NCI-H1105 (cell line): ENCODE results near the gene ISG15.

Experiments used
- DNase-seq: peaks from one replicate; lab custom pipeline; 2025; lab: John Stamatoyannopoulos, UW

ISG15 gene

DNA sequence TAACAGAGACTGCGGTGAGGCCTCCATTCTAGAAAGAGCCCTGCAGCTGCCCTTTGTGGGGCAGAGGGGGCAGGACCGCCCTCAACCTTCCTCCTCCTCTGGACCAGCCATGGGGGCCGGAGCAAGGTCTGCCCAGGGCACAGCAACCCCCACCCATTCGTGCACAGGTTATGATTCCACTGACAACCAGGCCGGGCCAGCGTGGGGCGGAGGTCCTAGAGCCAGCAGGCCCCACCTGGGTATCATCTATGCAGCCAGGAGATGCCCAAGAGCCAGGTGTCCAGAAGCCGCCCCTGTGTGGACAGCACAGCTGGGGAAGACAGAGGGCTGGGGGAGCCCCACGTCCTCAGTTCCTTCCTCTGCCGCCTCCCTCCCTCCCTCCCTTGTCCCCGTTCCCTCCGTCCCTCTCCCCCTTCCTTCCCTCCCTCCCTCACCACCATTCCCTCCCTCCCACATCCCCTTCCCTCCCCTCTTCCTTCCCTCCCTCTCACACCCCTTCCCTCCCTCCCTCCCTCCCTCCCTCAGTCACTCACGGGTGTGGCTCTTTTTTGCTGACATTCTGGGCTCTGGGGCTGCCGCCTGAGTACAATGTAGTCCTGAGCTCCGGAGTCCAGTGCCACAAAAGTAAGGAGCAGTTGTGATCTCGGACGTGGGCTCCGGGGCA, 48.5 kb downstream of the ISG15 start:
- no peak for DNase-seq

DNA sequence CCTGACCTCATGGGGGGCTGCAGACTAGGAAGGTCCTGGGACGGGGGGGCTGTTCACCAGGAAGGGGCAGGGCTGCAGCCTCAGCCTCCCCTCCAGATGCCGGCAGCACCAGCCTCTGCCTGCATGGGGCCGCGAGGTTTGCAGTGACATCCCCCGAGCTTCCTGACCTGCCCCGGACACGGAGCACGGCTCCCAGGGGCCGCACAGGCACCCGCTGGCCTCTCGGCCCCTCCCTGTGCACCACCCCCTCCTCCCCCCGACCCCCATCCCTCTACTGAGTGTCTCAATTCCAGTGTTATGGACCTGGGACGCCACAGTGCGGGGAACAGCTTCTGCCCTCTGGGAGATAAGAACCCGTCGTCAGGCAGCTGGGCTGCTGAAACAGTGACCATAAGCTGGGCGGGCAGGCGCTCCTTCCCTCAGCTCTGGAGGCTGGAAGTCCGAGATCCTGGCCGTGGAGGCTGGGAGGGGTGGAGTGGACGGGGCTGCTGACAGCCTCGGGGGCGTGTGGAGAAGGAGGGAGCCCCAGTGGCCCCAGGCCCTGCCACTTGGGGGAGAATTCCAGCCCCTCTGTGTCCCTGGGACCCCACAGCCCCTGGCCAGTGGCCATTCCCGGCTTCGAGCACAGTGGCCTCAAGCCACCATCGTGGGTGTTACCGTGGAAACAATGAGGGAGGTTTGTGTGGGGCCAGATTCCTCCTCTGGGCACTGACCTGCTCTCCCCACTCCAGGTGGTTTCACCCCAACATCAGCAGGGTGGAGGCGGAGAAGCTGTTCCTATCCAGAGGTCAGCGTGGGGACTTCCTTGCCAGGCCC, 49.3 kb downstream of the ISG15 start:
- DNase-seq = no peak

GRCh38 chr1:1063261-1063944, 50.1 kb downstream of the ISG15 start:
- DNase-seq = no peak
